HL-60/S4 (cell line): ENCODE measurements around the gene EBI3.
"Not testable (repeated sequence)": the region's sequence is repeated elsewhere in the genome, so short reads cannot be mapped to it uniquely, and the experiment has no call there.

ENCODE experiments used
- in situ Hi-C: fragments of 300-500 bp; cut with MboI; formaldehyde crosslinking; loops from 2 replicates; pipeline ENCODE4 v1.14.3; 2022; ENCODE audit warnings: low sequenced_read_pairs

EBI3 gene

GRCh38 chr19:4229179-4229931, at the start of gene EBI3:
TSS of gene EBI3 (plus strand) at chr19:4229523. CDS start at chr19:4229551, 28 bp downstream.
- in situ Hi-C loops: no loop called here

- in situ Hi-C loops: no loop called here
Observed at GRCh38 chr19:4181053-4181508, 48.2 kb upstream of the EBI3 start.

GRCh38 chr19:4182084-4182810, 47.1 kb upstream of the EBI3 start, which contains the start of the genes ANKRD24 and SIRT6:
TSS of gene ANKRD24 (plus strand) at chr19:4182689. CDS start at chr19:4186426, 3,737 bp downstream.
TSS of gene SIRT6 (minus strand) at chr19:4182563. CDS start at chr19:4182539, 24 bp downstream.
- in situ Hi-C loops: no loop called here

- in situ Hi-C loops: no loop called here
Observed at GRCh38 chr19:4183967-4184717, 45.2 kb upstream of the EBI3 start.

- in situ Hi-C loops: no loop called here
Observed at GRCh38 chr19:4184718-4185352, 44.5 kb upstream of the EBI3 start.

GRCh38 chr19:4185413-4186086, 43.8 kb upstream of the EBI3 start:
- in situ Hi-C loops: no loop called here

GRCh38 chr19:4186087-4186993, 43.0 kb upstream of the EBI3 start:
- in situ Hi-C loops: no loop called here

GRCh38 chr19:4187313-4188122, 41.8 kb upstream of the EBI3 start:
- in situ Hi-C loops: no loop called here

GRCh38 chr19:4189641-4190040, 39.7 kb upstream of the EBI3 start:
- in situ Hi-C loops: no loop called here

- in situ Hi-C loops: not testable (repeated sequence)
Observed at GRCh38 chr19:4192537-4192936, 36.8 kb upstream of the EBI3 start.

GRCh38 chr19:4194353-4194752, 35.0 kb upstream of the EBI3 start:
- in situ Hi-C loops: no loop called here

- in situ Hi-C loops: no loop called here
Observed at GRCh38 chr19:4196009-4196408, 33.3 kb upstream of the EBI3 start.

- in situ Hi-C loops: no loop called here
Observed at GRCh38 chr19:4196587-4197148, 32.7 kb upstream of the EBI3 start.

GRCh38 chr19:4197228-4197624, 32.1 kb upstream of the EBI3 start:
- in situ Hi-C loops: no loop called here

GRCh38 chr19:4197625-4198466, 31.5 kb upstream of the EBI3 start:
- in situ Hi-C loops: no loop called here

GRCh38 chr19:4198467-4199126, 30.7 kb upstream of the EBI3 start:
- in situ Hi-C loops: no loop called here
